Measurements from ENCODE around the gene SLC13A5.

DNA sequence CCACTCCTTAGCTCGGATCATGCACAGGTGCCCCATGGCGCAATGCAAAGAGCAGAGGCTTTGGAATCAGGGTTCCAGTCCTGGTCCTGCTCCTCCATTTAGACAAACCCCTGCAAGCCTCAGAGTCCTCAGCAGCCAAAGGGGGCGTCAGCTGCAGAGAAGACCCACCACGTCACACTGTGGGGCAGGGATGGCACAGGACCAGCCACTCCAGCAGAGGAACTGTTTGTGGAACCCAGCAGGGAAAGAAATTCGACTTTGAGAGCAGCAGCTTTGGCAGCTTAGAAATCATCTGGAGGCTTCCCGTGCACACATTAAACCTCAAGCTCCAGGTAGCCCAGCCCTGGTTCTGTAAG, 36.4 kb downstream of the SLC13A5 start:
- no peak for TF ChIP-seq TAF1 (IDR thresholded peaks at IDR 0.05; ENCODE audit: borderline replicate concordance, low read depth, low read length)
- no peak for TF ChIP-seq POLR2AphosphoS5 (IDR thresholded peaks at IDR 0.05; ENCODE audit: low read depth, low read length)
- no peak for TF ChIP-seq POLR2A (IDR thresholded peaks at IDR 0.05; ENCODE audit: low read depth, low read length)

Measured in GM12892 (cell line).